ENCODE results near the gene RARS2. TPM values are rescaled to one million over a fixed set of nuclear protein-coding genes. Genes with fewer than 3 reads are reported as not detected.

The RARS2 gene
- total RNA-seq, 1 donor: 49.9 TPM

DNA sequence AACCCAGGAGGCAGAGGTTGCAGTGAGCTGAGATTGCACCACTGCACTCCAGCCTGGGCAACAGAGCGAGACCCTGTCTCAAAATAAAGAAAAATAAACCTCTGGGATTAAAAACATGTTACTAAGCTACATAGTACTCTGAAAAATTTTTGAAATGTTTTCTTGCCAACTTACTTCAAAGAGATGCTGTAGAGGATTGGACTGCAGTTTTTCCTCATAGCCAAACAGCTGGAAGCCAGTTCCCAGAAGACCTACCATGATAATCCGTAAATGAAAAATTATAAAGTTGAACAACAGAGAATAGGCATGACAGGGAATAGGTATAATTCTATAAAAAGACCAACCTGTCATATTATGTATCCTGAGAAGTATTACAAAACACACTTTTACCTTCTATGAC, 48.0 kb downstream of the RARS2 start:
- DNase-seq (ENCODE audit: insufficient read length, low spot score, missing footprints): no peak
- Histone ChIP-seq H3K36me3 (ENCODE audit: insufficient read depth, low read length) (peaks cover 54% of the 10 kb centered on the region), H2AFZ (ENCODE audit: low read length) (no peak overlapping the region), H3K4me1 (ENCODE audit: insufficient read depth, low read length) (no peaks in the 10 kb centered on the region), H4K20me1 (ENCODE audit: insufficient read depth, low read length) (no peaks in the 10 kb centered on the region), H3K4me2 (ENCODE audit: insufficient read depth, low read length) (no peak overlapping the region), H3K4me3 (ENCODE audit: insufficient read depth, low read length) (no peak overlapping the region), H3K79me2 (ENCODE audit: insufficient read depth, low read length) (no peaks in the 10 kb centered on the region), H3K27me3 (ENCODE audit: insufficient read depth, low read length) (no peaks in the 10 kb centered on the region), H3K27ac (ENCODE audit: low read depth, low read length) (no peak overlapping the region), H3K9me3 (ENCODE audit: low read depth, low read length) (no peaks in the 10 kb centered on the region)
- TF ChIP-seq, protein P1, sequence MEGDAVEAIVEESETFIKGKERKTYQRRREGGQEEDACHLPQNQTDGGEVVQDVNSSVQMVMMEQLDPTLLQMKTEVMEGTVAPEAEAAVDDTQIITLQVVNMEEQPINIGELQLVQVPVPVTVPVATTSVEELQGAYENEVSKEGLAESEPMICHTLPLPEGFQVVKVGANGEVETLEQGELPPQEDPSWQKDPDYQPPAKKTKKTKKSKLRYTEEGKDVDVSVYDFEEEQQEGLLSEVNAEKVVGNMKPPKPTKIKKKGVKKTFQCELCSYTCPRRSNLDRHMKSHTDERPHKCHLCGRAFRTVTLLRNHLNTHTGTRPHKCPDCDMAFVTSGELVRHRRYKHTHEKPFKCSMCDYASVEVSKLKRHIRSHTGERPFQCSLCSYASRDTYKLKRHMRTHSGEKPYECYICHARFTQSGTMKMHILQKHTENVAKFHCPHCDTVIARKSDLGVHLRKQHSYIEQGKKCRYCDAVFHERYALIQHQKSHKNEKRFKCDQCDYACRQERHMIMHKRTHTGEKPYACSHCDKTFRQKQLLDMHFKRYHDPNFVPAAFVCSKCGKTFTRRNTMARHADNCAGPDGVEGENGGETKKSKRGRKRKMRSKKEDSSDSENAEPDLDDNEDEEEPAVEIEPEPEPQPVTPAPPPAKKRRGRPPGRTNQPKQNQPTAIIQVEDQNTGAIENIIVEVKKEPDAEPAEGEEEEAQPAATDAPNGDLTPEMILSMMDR (IDR thresholded peaks at IDR 0.05; ENCODE audit: extremely low read depth, low read depth, low read length): no peak

DNA sequence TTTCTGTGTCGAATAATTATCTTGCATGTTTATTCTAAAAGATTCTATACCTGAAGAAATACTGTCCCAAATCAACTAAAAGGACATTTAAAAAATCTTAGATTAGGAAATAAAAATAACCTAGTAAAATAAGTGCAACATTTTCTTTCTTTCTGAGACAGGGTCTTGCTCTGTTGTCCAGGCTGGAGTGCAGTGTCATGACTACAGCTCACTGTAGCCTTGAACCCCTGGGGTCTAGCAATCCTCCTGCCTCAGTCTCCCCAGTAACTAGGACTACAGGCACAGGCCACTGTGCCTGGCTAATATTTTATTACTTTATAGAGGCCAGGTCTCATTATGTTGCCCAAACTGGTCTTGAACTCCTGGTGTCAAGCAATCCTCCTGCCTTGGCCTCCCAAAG, 48.7 kb downstream of the RARS2 start:
- Histone ChIP-seq H3K4me1 (ENCODE audit: insufficient read depth, low read length) (no peaks in the 10 kb centered on the region), H4K20me1 (ENCODE audit: insufficient read depth, low read length) (no peaks in the 10 kb centered on the region), H3K4me3 (ENCODE audit: insufficient read depth, low read length) (no peak overlapping the region), H2AFZ (ENCODE audit: low read length) (no peak overlapping the region), H3K4me2 (ENCODE audit: insufficient read depth, low read length) (no peak overlapping the region), H3K36me3 (ENCODE audit: insufficient read depth, low read length) (peaks cover 48% of the 10 kb centered on the region), H3K79me2 (ENCODE audit: insufficient read depth, low read length) (no peaks in the 10 kb centered on the region), H3K27ac (ENCODE audit: low read depth, low read length) (no peak overlapping the region), H3K27me3 (ENCODE audit: insufficient read depth, low read length) (no peaks in the 10 kb centered on the region), H3K9me3 (ENCODE audit: low read depth, low read length) (no peaks in the 10 kb centered on the region)
- no peak for DNase-seq (ENCODE audit: insufficient read length, low spot score, missing footprints)
- TF ChIP-seq, protein P1 (IDR thresholded peaks at IDR 0.05; ENCODE audit: extremely low read depth, low read depth, low read length): no peak

DNA sequence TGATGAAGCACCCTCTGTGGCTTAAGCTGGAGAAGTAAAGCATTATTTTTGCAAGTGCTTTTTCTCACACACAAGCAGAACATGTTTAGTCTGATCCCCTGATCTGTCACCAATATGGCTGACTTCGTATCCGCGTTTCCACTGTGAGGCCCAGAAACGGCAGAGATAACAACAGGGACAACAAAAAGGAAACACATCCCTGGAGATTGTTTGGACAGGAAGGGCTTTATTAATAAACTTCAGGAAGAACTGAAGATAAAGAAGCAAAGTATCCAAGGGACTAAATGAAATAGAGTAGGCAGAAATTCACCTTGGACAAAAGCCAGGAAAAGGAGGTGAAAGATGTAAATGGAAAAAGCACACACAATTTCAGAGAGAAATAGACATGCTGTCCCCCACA, 49.2 kb downstream of the RARS2 start:
- Histone ChIP-seq H3K79me2 (ENCODE audit: insufficient read depth, low read length) (no peaks in the 10 kb centered on the region), H3K4me3 (ENCODE audit: insufficient read depth, low read length) (no peak overlapping the region), H3K27me3 (ENCODE audit: insufficient read depth, low read length) (no peaks in the 10 kb centered on the region), H2AFZ (ENCODE audit: low read length) (no peak overlapping the region), H3K36me3 (ENCODE audit: insufficient read depth, low read length) (peaks cover 47% of the 10 kb centered on the region), H3K4me1 (ENCODE audit: insufficient read depth, low read length) (no peaks in the 10 kb centered on the region), H3K27ac (ENCODE audit: low read depth, low read length) (no peak overlapping the region), H3K4me2 (ENCODE audit: insufficient read depth, low read length) (no peak overlapping the region), H3K9me3 (ENCODE audit: low read depth, low read length) (no peaks in the 10 kb centered on the region), H4K20me1 (ENCODE audit: insufficient read depth, low read length) (no peaks in the 10 kb centered on the region)
- TF ChIP-seq, protein P1 (IDR thresholded peaks at IDR 0.05; ENCODE audit: extremely low read depth, low read depth, low read length): no peak
- no peak for DNase-seq (ENCODE audit: insufficient read length, low spot score, missing footprints)

DNA sequence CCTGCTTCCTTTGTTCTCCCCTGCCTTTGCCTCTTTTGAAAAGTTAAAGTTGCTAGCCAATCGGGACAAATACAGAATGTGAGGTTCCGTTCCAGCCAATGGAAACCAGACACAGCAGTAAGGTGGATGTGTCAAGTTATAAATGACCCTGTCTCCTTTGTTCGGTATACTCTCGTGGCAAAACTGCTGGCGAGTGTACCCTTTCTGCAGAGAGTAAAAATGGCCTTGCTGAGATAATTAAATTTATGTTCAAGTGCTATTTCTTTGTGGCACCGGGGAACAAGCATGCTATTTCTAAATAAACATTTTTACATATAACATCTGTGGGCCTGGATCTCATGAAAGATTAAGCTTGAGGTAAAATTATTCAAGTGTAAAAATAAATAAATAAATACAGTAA, 50.2 kb downstream of the RARS2 start:
- peaks cover 45% of the 10 kb centered on the region for H3K36me3 ChIP-seq (ENCODE audit: insufficient read depth, low read length)

More for the DNA sequence above, 50.2 kb downstream of the RARS2 start:
- H4K20me1 ChIP-seq (ENCODE audit: insufficient read depth, low read length): no peaks in the 10 kb centered on the region
- no peak overlapping the region for H3K4me3 ChIP-seq (ENCODE audit: insufficient read depth, low read length)
- H3K9me3 ChIP-seq (ENCODE audit: low read depth, low read length): no peaks in the 10 kb centered on the region
- no peak overlapping the region for H3K27ac ChIP-seq (ENCODE audit: low read depth, low read length)
- DNase-seq (ENCODE audit: insufficient read length, low spot score, missing footprints): no peak
- TF ChIP-seq, protein P1 (IDR thresholded peaks at IDR 0.05; ENCODE audit: extremely low read depth, low read depth, low read length): no peak
- H3K4me2 ChIP-seq (ENCODE audit: insufficient read depth, low read length): no peak overlapping the region
- H3K27me3 ChIP-seq (ENCODE audit: insufficient read depth, low read length): no peaks in the 10 kb centered on the region
- no peaks in the 10 kb centered on the region for H3K79me2 ChIP-seq (ENCODE audit: insufficient read depth, low read length)
- H2AFZ ChIP-seq (ENCODE audit: low read length): no peak overlapping the region
- H3K4me1 ChIP-seq (ENCODE audit: insufficient read depth, low read length): no peaks in the 10 kb centered on the region
